Ascending aorta (tissue), 2 donors: ENCODE results near the gene HCAR2. TPM values are rescaled to one million over a fixed set of nuclear protein-coding genes. Genes with fewer than 3 reads are reported as not detected.
"Not testable (repeated sequence)": the region's sequence is repeated elsewhere in the genome, so short reads cannot be mapped to it uniquely, and the experiment has no call there.

Source experiments
- DNase-seq, 2 donors: peaks; one replicate each; pipeline ENCODE4 v3.0.0-alpha.2; 2019; ENCODE audit warnings: low spot score in 2 of 2
- H3K27ac ChIP-seq, 2 donors: fragments of 200-600 bp; sonication (generic); one replicate each; pipeline ENCODE4 v1.5.1; 2016 to 2017; ENCODE audit warnings: mild to moderate bottlenecking in 1 of 2
- H3K27me3 ChIP-seq: fragments of 200-600 bp; sonication (generic); one replicate; pipeline ENCODE4 v1.5.1; 2017
- H3K36me3 ChIP-seq, 2 donors: fragments of 200-600 bp; sonication (generic); one replicate each; pipeline ENCODE4 v1.5.1; 2016
- H3K4me1 ChIP-seq, 2 donors: fragments of 200-600 bp; sonication (generic); one replicate each; pipeline ENCODE4 v1.5.1; 2016 to 2017; ENCODE audit warnings: mild to moderate bottlenecking in 1 of 2
- H3K4me3 ChIP-seq, 2 donors: fragments of 200-600 bp; sonication (generic); one replicate each; pipeline ENCODE4 v1.5.1; 2016 to 2017; ENCODE audit warnings: mild to moderate bottlenecking in 1 of 2
- H3K9me3 ChIP-seq, 2 donors: fragments of 200-600 bp; sonication (generic); one replicate each; pipeline ENCODE4 v1.5.1; 2016
- CTCF ChIP-seq, 3 experiments: fragments of 200-600 bp in 2 of 3; fragments of 450-650 bp in 1 of 3; sonication (generic) in 2 of 3; IDR thresholded peaks; one replicate each; pipeline ENCODE4 v1.5.1; 2016 to 2019; ENCODE audit warnings: antibody characterized with exemption in 3 of 3, mild to moderate bottlenecking in 1 of 3, moderate library complexity in 1 of 3
- intact Hi-C: fragments of 100-400 bp; cut with DNase I; formaldehyde crosslinking; loops from one replicate; pipeline ENCODE4 v1.15.1; 2023
- total RNA-seq: library from RNA; depleted of rRNA; stranded (reverse); fragments of >200 nt; gene quantifications from one replicate; pipeline ENCODE4 v1.1.0, GENCODE V29; 2016

The HCAR2 gene
- total RNA-seq, 1 donor from 2014 or later: 3.9 TPM

GRCh38 chr12:122722387-122722786 is 19.2 kb upstream of the HCAR2 start:
- H3K4me3 ChIP-seq: no peak overlapping the region
- no peaks in the 10 kb centered on the region for H3K9me3 ChIP-seq
- TF ChIP-seq CTCF (IDR thresholded peaks at IDR 0.05): no peak
- H3K4me1 ChIP-seq: peaks cover 0 to 4% of the 10 kb centered on the region in 2 donors
- no peak for DNase-seq
- intact Hi-C loops: no loop called here
- H3K36me3 ChIP-seq: no peaks in the 10 kb centered on the region
- no peaks in the 10 kb centered on the region for H3K27me3 ChIP-seq
- no peak overlapping the region for H3K27ac ChIP-seq

- no peaks in the 10 kb centered on the region for H3K27me3 ChIP-seq
- intact Hi-C loops: no loop called here
- no peak for DNase-seq
- peaks cover 0 to 4% of the 10 kb centered on the region in 2 donors for H3K4me1 ChIP-seq
- no peak overlapping the region for H3K27ac ChIP-seq
- TF ChIP-seq CTCF (IDR thresholded peaks at IDR 0.05): no peak
- no peaks in the 10 kb centered on the region for H3K9me3 ChIP-seq
- no peak overlapping the region for H3K4me3 ChIP-seq
- no peaks in the 10 kb centered on the region for H3K36me3 ChIP-seq
Measured at GRCh38 chr12:122721057-122721545, 17.9 kb upstream of the HCAR2 start.

GRCh38 chr12:122716658-122717057 is 13.5 kb upstream of the HCAR2 start, which contains the start of gene HCAR3:
HCAR3 (minus strand) TSS chr12:122716811; CDS start chr12:122716737, 74 bp downstream.
- intact Hi-C loops, H3K27me3 ChIP-seq, H3K4me1 ChIP-seq, DNase-seq, H3K4me3 ChIP-seq, H3K27ac ChIP-seq, H3K9me3 ChIP-seq, H3K36me3 ChIP-seq: not testable (repeated sequence)

- H3K27me3 ChIP-seq, DNase-seq, H3K4me1 ChIP-seq, H3K27ac ChIP-seq, intact Hi-C loops, H3K36me3 ChIP-seq, H3K9me3 ChIP-seq, H3K4me3 ChIP-seq: not testable (repeated sequence)
Measured at GRCh38 chr12:122715211-122715610, 12.1 kb upstream of the HCAR2 start.

GRCh38 chr12:122713491-122714188 is 10.5 kb upstream of the HCAR2 start:
- H3K27me3 ChIP-seq, H3K4me3 ChIP-seq, intact Hi-C loops, H3K9me3 ChIP-seq, H3K27ac ChIP-seq, DNase-seq, H3K36me3 ChIP-seq, H3K4me1 ChIP-seq: not testable (repeated sequence)

- H3K27me3 ChIP-seq, H3K9me3 ChIP-seq, DNase-seq, H3K4me1 ChIP-seq, H3K4me3 ChIP-seq, H3K27ac ChIP-seq, intact Hi-C loops, H3K36me3 ChIP-seq: not testable (repeated sequence)
Measured at GRCh38 chr12:122711266-122711665, 8.1 kb upstream of the HCAR2 start.

- H3K27me3 ChIP-seq, H3K4me1 ChIP-seq, H3K9me3 ChIP-seq, intact Hi-C loops, DNase-seq, H3K27ac ChIP-seq, H3K4me3 ChIP-seq, H3K36me3 ChIP-seq: not testable (repeated sequence)
Measured at GRCh38 chr12:122710341-122710740, 7.2 kb upstream of the HCAR2 start.

GRCh38 chr12:122709287-122709686 is 6.1 kb upstream of the HCAR2 start:
- H3K9me3 ChIP-seq, H3K4me1 ChIP-seq, H3K27me3 ChIP-seq, DNase-seq, H3K36me3 ChIP-seq, intact Hi-C loops, H3K4me3 ChIP-seq, H3K27ac ChIP-seq: not testable (repeated sequence)

GRCh38 chr12:122703841-122704240 is 684 bp upstream of the HCAR2 start:
- H3K4me3 ChIP-seq, DNase-seq, H3K4me1 ChIP-seq, intact Hi-C loops, H3K27ac ChIP-seq, H3K36me3 ChIP-seq, H3K27me3 ChIP-seq, H3K9me3 ChIP-seq: not testable (repeated sequence)

GRCh38 chr12:122701481-122701880 is 1.7 kb downstream of the HCAR2 start:
- H3K27me3 ChIP-seq, H3K36me3 ChIP-seq, intact Hi-C loops, DNase-seq, H3K9me3 ChIP-seq, H3K4me3 ChIP-seq, H3K27ac ChIP-seq, H3K4me1 ChIP-seq: not testable (repeated sequence)

GRCh38 chr12:122700038-122700710 is 3.0 kb downstream of the HCAR2 start:
- DNase-seq, intact Hi-C loops, H3K36me3 ChIP-seq, H3K9me3 ChIP-seq, H3K27ac ChIP-seq, H3K4me1 ChIP-seq, H3K27me3 ChIP-seq, H3K4me3 ChIP-seq: not testable (repeated sequence)

- H3K27ac ChIP-seq, H3K4me1 ChIP-seq, H3K4me3 ChIP-seq, intact Hi-C loops, H3K27me3 ChIP-seq, H3K9me3 ChIP-seq, H3K36me3 ChIP-seq, DNase-seq: not testable (repeated sequence)
Measured at GRCh38 chr12:122696922-122697321, 6.2 kb downstream of the HCAR2 start.
